D721Med (cell line): ENCODE measurements around the gene PLXND1.

ENCODE experiments used
- DNase-seq: peaks from one replicate; pipeline ENCODE4 v3.0.0; 2011; ENCODE audit warnings: low spot score; ENCODE audit not compliant: insufficient read length
- FAIRE-seq: peaks from 2 replicates; lab custom pipeline; 2011; peaks lifted over from hg19 to GRCh38; lab: Jason Lieb, UNC
- CTCF ChIP-seq: IDR thresholded peaks from 2 replicates; pipeline ENCODE4 v1.5.1; 2012; ENCODE audit warnings: mild to moderate bottlenecking, control low read depth; ENCODE audit not compliant: insufficient read depth; ENCODE audit errors: missing control alignments

PLXND1 gene

GRCh38 chr3:129586746-129587430 is 19.6 kb downstream of the PLXND1 start:
- DNase-seq (no peak), FAIRE-seq (no peak)
- TF ChIP-seq CTCF, result no peak

GRCh38 chr3:129585949-129586657 is 20.4 kb downstream of the PLXND1 start:
- FAIRE-seq (no peak), DNase-seq (no peak)
- TF ChIP-seq CTCF, result no peak

- no peak for DNase-seq
- no peak for FAIRE-seq
- no peak for TF ChIP-seq CTCF
Measured at GRCh38 chr3:129584631-129585030, 21.8 kb downstream of the PLXND1 start.

- no peak for TF ChIP-seq CTCF
- DNase-seq (no peak), FAIRE-seq (no peak)
Measured at GRCh38 chr3:129583289-129583688, 23.2 kb downstream of the PLXND1 start.

GRCh38 chr3:129582799-129583198 is 23.7 kb downstream of the PLXND1 start:
- FAIRE-seq (no peak), DNase-seq (no peak)
- no peak for TF ChIP-seq CTCF

- FAIRE-seq (no peak), DNase-seq (no peak)
- no peak for TF ChIP-seq CTCF
Measured at GRCh38 chr3:129581623-129582022, 24.9 kb downstream of the PLXND1 start.

- FAIRE-seq, result no peak
- TF ChIP-seq CTCF, result no peak
- no peak for DNase-seq
Measured at GRCh38 chr3:129579991-129580390, 26.5 kb downstream of the PLXND1 start.
